ENCODE data around the gene TMEM60.
A peak's percentile ranks its signal among the peaks of the same experiment; 100 is the strongest.

The TMEM60 gene

DNA sequence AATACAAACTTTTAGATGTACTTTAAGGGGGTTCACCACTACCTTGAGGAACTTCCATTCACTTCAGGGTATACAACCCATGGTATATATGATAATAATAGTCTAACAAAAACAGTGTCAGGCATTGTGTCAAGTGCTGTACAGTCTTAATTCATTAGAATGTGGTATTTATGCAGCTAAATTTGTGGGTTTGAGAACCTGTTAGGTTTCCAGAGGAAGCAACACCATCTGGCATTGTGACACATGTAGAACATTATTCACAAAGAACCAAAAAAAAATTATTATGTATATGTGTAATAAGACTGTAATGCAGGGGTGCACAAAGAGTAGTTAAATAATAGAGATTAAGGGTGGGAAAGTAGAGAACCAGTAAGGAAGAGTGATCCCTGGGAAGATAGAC, 26.3 kb downstream of the TMEM60 start:
- no peak for DNase-seq (ENCODE audit: low spot score)

DNA sequence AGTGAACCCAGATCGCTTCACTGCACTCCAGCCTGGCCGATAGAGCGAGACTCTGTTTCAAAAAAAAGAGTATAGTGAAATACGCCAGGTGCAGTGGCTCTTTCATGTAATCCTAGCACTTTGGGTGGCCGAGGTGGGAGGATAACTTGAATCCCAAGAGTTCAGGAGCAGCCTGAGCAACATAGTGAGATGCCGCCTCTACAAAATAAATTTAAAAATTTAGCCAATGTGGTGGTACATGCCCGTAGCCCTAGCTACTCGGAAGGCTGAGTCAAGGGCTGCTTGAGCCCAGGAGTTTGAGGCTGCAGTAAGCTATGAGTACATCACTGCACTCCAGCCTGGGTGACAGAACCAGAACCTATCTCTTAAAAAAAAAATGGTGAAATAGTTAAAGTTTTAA, 27.9 kb downstream of the TMEM60 start:
- DNase-seq (ENCODE audit: low spot score), result no peak

DNA sequence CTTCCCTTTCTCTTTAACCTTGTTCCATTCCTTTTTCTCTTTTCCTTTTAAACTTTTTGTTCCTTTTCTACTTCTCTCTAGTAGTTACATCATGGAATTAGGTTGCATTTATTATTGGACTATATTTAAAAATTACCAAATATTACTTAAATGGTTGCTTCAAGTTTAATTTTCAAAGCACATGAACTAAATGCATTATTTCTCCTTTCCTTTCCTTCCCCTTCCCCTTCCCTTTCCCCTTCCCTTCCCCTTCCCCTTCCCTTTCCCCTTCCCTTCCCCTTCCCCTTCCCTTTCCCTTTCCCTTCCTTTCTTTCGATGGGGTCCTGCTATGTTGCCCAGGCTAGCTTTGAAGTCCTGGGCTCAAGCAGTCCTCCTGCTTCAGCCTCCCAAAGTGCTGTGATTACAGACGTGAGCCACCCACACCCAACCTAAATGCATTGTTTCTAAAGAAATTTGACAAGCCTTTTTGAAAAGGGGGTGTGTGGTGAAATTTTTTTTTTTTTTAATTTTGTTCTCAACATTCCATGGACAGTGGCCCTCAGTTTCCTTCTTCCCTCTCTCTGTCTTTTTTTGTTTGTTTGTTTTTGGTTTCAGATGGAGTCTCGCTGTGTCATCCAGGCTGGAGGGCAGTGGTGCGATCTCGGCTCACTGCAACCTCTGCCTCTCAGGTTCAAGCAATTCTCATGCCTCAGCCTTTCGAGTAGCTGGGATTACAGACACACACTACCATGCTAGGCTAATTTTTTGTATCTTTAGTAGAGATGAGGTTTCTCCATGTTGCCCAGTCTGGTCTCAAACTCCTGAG, 31.2 kb downstream of the TMEM60 start:
- DNase-seq (ENCODE audit: low spot score), result no peak

DNA sequence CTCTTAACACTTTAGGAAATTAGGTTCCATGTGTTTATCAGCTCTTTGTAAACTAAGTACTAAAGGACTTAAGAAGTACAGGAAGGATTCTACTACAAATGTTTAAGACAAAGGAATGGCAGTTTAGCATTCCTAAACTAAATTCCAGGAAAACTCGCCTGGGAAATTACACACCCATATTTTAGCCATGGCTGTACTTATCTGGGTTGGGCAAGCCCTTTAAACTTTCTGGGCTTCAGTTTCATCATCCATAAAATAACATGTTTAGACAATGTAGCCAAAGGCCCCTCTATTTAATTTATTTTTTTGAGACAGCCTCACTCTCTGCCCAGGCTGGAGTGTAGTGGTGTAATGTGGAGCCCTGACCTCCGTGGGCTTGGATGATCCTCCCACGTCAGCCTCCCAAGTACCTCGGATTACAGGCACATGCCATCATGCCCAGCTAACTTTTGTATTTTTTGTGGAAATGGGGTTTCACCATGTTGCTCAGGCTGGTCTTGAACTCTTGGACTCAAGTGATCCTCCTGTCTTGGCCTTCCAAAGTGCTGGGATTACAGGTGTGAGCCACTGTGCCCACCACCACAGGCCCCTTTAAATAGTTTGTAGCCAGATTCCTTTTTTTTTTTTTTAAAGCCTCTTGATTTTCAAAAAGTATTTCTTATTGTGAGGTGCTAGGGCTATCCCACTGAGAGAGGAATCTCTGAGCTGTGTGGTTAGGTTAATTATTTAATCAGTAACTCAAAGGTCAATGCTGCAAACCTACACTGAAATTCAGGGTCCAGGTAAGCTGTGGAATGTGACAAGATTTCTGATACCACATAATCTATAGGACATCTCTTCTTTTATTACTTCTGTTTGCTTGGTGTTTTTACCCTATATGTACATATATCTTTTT, 32.1 kb downstream of the TMEM60 start:
- DNase-seq (ENCODE audit: low spot score), result no peak

DNA sequence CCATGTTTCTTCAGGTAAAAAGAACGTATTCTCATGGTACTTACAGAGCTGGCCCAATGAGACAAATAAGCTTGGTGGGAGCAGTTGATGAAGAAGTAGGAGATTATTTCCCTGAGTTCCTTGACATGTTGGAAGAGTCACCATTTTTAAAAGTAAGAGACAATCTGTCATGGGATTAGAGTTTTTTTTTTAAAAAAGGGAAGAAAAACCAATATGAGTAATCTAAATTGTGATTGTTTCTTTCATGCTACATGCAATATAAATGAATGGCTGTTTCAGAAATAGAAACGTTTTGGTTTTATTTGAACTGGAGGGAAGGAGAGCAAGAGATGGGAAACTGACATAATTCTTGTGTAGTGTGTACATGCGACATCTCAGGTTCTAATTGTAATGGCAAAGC, 32.8 kb downstream of the TMEM60 start:
- DNase-seq (ENCODE audit: low spot score), result no peak

DNA sequence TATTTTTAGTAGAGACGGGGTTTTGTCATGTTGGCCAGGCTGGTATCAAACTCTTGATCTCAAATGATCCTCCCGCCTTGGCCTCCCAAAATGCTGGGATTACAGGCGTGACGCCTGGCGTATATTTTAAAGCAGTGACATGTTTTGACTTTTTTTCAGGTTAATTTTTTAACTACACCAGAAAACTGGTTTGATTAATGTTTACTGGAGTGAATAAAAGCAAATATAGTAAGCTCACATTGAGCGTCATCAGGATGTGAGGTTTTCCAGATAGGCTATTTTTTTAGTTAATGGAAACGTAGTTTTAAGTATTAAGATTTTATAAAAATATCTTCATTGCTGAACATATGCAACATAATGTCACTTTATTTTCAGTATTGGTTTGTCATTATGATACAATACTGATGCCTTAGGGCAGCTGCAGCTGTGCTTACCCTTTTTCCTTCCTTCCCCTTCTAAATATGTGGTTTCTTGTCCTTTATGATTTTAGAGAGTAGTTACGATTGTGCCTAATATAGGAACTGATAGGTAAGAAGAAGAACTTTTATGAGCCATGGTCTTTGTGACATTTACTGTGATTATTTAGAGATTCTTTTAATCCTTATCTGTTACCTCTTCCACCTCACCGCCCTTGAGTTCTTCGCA, 37.3 kb downstream of the TMEM60 start:
- DNase-seq (ENCODE audit: low spot score), result no peak

DNA sequence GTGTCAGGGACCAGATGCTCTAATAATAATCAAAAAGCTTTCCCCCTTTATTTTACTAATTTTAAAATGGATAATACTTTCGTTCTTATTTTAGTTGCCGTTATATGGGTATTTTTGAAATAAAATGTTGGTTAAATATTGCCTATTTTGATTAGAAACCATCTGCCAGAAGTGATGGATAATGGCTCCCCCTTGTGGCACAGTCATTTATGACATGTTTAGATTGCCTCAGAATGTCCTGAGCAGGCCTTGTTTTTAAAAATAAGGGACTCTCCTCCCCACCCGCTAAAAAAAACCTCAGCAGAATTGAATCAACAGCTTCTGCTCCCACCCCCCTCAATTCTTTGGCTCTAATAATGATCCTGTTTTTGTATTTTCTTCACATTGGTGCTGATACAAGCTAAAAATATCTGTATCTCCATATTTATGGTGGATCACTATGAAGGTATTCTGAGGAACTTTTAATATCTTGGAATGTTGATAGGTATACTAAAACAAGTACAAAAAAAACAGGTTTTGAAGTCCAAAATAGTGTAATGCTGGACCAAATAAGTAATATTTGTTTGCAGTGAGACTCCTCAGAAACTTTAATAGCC, 38.8 kb downstream of the TMEM60 start:
- DNase-seq (ENCODE audit: low spot score), result peak; percentile 62

DNA sequence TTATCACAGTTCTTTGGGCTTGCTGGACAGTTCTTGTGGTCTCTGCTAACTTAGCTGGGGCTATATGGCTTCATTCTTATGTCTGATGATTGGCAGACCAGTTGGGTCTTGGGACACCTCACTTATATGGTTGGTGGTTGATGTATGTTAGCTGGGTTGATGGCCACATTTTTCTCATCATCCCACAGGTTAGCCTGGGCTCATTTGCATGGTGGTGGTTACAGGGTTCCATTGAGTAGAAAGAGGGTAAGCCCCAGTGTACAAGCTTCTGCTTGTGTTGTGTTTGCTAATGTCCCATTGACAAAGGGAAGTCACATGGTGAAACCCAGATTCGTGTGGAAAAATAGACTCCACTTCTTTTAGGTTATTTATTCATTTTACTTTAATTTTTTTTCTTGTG, 40.6 kb downstream of the TMEM60 start:
- no peak for DNase-seq (ENCODE audit: low spot score)

DNA sequence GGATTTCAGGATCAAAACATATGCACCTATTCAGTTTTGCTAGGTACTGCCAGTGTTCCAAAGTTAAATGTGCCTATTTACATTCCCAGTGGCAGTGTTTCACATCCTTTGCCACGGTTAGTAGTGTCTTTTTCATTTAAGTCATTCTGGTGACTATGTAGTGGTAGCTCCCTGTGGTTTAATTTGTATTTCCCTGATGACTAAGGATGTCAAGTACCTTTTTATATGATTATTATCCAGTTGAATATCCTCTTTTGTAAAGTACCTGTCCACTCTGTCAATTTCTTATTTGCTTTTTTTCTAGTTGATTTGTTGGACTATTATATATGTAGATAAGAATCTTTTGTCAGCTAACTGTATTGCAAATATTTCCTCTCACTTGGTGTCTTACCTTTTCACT, 45.1 kb downstream of the TMEM60 start:
- DNase-seq (ENCODE audit: low spot score), result no peak

DNA sequence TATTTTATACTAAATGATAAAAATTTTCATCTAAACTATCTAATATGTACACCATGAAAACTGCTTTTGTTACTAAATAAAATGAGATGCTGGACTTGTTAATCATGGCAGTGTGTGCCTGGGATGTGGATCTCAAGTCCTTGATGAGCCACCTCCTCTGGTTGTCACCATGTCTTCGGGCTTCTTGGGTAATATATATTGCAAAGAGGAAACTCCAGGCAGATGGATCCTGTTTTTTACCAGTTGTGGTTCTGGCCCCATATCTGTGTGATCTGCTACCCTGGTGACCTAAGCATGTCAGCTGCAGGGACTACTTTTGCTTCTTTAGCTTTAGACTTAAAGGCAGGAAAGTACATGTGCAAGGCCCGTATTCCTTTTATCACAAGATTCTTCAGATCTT, 46.2 kb downstream of the TMEM60 start:
- DNase-seq (ENCODE audit: low spot score), result no peak

DNA sequence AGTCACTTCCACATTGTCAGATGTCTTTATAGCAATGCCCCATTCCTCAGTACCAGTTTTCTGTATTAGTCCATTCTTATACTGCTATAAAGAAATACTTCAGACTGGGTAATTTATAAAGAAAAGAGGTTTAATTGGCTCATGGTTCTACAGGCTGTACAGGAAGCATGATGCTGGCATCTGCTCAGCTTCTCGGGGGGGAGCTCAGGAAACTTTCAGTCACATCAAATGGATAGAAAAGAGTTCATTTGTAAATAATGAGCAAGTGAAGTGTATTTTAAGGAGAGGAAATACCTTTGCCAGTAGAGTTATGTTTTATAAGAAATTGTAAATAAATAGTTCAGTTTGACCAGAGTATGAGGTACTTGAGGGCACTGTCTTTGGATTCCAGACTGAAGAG, 50.5 kb downstream of the TMEM60 start:
- DNase-seq (ENCODE audit: low spot score), result no peak

DNA sequence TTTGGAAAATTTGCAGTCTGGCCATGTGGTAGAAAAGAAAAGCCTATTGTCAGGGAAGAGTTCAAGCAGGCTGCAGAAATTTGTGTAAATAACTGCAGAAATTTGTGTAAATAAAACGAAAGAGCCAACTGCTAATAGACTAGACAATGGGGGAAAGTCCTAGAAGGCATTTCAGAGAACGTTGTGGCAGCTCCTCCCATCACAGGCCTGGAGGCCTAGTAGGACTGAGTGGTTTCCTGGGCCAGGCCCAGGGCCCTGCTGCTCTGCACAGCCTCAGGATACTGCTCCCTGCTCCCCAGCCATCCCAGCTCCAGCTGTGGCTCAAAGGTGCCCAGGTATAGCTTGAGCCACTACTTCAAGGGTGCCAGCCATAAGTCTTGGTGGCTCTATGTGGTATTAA, 51.1 kb downstream of the TMEM60 start:
- DNase-seq (ENCODE audit: low spot score), result no peak

DNA sequence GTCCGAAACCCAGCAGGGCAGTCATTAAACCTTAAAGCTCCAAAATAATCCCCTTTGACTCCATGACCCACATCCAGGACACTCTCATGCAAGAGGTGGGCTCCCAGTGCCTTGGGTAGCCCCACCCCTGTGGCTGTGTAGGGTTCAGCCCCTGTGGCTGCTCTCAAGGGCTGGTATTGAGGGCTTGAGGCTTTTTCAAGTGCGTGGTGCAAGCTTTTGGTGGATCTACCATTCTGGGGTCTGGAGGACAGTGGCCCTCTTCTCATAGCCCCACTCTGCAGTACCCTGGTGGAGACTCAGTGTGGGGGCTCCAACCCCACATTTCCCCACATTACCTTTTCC, 51.4 kb downstream of the TMEM60 start:
- no peak for DNase-seq (ENCODE audit: low spot score)

DNA sequence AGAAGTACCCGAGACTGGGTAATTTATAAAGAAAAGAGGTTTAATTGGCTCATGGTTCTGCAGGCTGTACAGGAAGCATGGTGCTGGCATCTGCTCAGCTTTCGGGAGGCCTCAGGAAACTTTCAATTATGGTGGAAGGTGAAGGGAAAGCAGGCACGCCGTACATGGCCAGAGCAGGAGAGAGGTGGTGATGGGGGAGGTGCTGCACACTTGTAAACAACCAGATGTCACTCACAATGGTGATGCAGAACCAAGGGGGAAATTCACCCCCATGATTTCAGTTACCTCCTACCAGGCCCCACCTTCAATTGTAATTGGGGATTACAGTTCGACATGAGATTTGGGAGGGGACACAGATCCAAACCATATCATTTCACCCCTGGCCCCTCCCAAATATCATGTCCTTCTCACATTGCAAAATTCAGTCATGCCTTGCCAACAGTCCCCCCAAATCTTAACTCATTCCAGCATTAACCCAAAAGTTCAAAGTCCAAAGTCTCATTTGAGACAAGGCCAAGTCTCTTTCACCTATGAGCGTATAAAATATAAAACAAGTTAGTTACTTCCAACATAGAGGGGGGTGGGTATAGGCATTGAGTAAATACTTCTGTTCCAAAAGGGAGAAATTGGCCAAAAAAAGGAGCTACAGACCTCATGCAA, 51.9 kb downstream of the TMEM60 start:
- DNase-seq (ENCODE audit: low spot score), result no peak

DNA sequence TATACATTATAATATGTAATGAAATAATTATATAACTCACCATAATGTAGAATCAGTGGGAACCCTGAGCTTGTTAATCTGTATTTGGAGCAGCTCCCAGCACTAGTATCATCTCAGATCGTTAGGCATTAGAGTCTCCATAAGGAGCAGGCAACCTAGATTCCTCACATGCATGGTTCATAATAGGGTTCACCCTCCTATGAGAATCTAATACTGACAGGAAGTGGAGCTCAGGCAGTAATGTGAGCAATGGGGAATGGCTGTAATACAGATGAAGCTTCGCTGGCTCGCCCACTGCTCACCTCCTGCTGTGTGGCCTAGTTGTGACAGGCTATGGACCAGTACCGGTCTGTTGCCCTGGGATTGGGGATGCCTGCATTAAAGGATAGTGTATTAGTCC, 52.5 kb downstream of the TMEM60 start:
- no peak for DNase-seq (ENCODE audit: low spot score)
